ENCODE results near the gene ZNF556.
A peak's percentile ranks its signal among the peaks of the same experiment; 100 is the strongest.

The ZNF556 gene

GRCh38 chr19:2867025-2867991, at the start of gene ZNF556:
ZNF556 (plus strand) TSS chr19:2867335; CDS start chr19:2867422, 87 bp downstream.
- peak; percentile 98 for DNase-seq

- peak; percentile 78 for DNase-seq
These were observed 47.5 kb upstream of the ZNF556 start, which contains the start of gene ZNF554 for GRCh38 chr19:2819540-2820111. ZNF554 (plus strand) TSS chr19:2819868; CDS start chr19:2820072, 204 bp downstream.

- no peak for DNase-seq
These were observed 46.9 kb upstream of the ZNF556 start for GRCh38 chr19:2820112-2820702.

GRCh38 chr19:2822846-2823245, 44.3 kb upstream of the ZNF556 start:
- DNase-seq = no peak

GRCh38 chr19:2823646-2824045, 43.5 kb upstream of the ZNF556 start:
- DNase-seq = no peak

GRCh38 chr19:2824129-2824528, 43.0 kb upstream of the ZNF556 start:
- DNase-seq = no peak

GRCh38 chr19:2827022-2827421, 40.1 kb upstream of the ZNF556 start:
- DNase-seq = no peak

- no peak for DNase-seq
These were observed 39.2 kb upstream of the ZNF556 start for GRCh38 chr19:2827840-2828489.

- DNase-seq = no peak
These were observed 32.8 kb upstream of the ZNF556 start for GRCh38 chr19:2834294-2834871.

GRCh38 chr19:2837430-2837829, 29.7 kb upstream of the ZNF556 start:
- no peak for DNase-seq

- DNase-seq = peak; percentile 90
These were observed 26.0 kb upstream of the ZNF556 start, which contains the start of gene ZNF555 for GRCh38 chr19:2840794-2841791. ZNF555 (plus strand) TSS chr19:2841475; CDS start chr19:2841573, 98 bp downstream.

GRCh38 chr19:2841855-2842574, 25.1 kb upstream of the ZNF556 start:
- no peak for DNase-seq

- DNase-seq = no peak
These were observed 22.0 kb upstream of the ZNF556 start for GRCh38 chr19:2845107-2845506.

- no peak for DNase-seq
These were observed 20.8 kb upstream of the ZNF556 start for GRCh38 chr19:2846180-2846894.

- no peak for DNase-seq
These were observed 19.6 kb upstream of the ZNF556 start for GRCh38 chr19:2847507-2847906.

- no peak for DNase-seq
These were observed 18.5 kb upstream of the ZNF556 start for GRCh38 chr19:2848616-2849015.

- no peak for DNase-seq
These were observed 16.7 kb upstream of the ZNF556 start for GRCh38 chr19:2850256-2850925.

GRCh38 chr19:2852598-2852997, 14.5 kb upstream of the ZNF556 start:
- no peak for DNase-seq

GRCh38 chr19:2853015-2853606, 14.0 kb upstream of the ZNF556 start:
- no peak for DNase-seq
